HG03103 (cell line): ENCODE data around the gene JOSD2.

Experiments used
- ATAC-seq: cut with Tn5 transposase; IDR thresholded peaks from one replicate; pipeline ENCODE4 v1.9.1; 2021; ENCODE audit warnings: low read depth; ENCODE audit not compliant: unreplicated experiment

JOSD2 gene

GRCh38 chr19:50514346-50515167, 3.6 kb upstream of the JOSD2 start:
- no peak for ATAC-seq

DNA sequence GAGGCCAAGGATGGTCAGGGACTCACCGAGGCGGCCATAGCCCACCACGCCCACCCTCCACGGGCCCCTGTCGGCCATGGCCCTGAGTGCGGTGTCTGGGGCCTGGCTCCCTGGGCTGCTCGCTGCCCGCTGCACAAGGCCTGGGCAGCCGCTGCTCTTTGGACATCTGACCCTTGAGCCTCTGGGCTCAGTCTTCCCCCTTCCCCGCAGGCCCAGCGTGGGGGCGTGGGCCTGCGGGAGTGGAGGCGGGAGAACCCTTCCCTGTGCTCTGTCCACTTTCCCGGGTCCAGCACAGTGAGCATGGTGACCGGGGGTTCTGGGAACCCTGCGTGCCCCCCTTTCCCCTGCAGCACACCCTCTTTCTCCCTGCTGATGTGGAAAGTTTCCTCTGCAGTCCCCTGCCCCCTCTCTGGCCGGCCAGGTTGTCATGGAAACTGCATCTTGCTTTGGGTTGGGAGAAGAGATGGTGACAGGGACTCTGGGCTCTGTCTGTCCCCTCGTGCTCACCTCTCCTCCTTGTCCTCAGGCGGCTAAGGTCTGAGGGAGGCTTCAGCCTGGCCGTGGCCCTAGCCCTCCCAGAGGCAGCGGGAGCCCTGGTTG, 2.9 kb upstream of the JOSD2 start, which contains the start of gene ASPDH:
Gene ASPDH (minus strand): TSS at position 168 of the 600 bp plus-strand sequence. CDS start 90 bp downstream, at position 78.
- no peak for ATAC-seq

DNA sequence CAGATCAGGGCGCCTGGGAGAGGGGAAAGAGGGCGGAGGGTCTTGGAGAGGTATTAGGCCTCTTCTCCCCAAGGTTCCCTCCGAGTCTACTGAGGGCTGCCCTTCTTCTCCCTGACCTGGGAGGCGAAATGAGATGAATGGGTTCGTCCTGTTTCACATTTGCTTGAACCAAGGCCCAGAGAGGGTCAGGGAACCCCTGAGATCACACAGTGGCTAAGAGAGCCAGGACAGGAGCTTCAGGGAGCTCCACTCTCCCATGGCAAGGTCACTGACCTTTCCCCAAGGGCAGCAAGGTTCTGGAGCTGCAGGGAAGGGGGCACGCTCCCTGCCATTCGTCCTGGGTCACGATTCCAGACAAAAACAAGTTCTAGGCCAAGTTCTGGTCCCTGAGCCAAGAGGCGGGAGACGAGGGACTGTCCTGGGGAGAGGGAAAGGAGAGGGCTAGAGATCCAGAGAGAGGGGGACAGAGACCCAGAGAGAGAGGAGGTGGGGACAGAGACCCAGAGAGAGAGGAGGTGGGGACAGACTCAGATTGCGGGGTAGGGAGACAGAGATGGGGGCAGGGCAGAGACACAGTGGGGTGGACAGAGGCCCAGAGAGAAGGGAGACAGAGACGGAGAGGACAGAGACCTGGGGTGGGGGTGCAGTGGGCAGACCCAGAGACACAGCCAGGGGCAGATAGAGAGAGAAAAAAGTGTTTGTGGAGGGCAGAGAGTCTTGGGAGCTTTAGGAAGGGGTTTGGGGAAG, 2.2 kb upstream of the JOSD2 start:
- no peak for ATAC-seq

DNA sequence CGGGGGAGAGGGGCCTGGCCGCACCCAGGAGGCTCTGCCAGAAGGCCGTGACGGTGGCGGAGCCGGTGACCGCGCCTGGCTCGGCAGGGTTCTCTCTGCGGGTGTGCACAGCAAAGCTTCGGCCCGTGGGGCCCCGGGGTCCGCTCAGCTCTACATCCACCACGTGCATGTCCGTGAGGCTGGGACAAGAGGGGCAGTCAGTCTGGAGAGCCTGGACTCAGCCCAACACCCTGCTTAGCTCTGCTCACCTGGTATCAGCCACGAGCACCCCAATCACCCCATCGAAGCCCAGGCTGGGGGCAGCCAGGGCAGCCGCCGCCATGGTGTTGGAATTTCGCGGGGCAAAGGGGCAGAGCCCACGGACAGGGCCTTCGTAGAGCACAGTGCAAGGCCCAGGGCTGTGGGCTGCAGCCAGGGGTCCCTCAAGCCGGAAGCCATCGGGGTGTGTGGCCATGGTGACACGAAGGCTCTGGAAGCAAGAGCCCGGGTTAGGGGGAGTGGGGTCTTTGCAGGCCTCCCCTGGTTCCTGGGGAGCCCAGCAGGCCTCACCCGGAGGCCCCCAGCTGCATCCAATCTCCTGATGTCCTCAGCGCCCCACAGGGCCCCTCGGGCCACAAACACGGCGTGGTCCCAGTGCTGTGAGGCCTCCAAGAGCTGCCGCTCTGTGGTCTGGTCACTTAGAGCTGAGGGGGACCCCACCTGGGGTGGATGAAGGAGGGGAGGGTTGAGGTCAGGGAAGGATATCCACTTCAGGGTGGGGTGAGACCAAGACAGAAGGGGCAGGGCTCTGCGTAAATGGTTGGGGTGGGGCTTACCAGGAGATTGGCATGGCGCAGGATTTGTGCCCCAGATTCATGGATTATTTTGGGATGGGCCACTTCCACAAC, 1.4 kb upstream of the JOSD2 start:
- no peak for ATAC-seq

DNA sequence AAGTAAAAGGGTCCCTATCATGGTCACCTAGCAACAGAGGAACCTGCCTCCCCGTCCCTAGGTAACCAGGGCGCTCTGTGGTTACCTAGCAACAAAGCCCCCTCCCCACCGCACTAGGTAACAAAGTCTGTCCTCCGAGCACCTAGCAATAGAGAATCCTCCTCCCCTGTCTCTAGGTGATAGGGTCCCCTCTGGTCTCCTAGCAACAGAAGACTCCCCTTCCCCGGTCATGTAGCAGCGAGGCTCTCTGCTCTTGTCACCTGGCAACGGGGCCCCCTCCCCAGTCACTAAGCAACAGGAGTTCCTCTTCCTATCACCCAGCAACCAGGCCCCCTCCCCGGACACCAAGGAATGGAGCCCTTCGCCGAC, 307 bp downstream of the JOSD2 start:
- no peak for ATAC-seq

GRCh38 chr19:50510121-50510670, 795 bp downstream of the JOSD2 start:
- no peak for ATAC-seq

- no peak for ATAC-seq
These were observed 1.6 kb downstream of the JOSD2 start for GRCh38 chr19:50509366-50509765.

DNA sequence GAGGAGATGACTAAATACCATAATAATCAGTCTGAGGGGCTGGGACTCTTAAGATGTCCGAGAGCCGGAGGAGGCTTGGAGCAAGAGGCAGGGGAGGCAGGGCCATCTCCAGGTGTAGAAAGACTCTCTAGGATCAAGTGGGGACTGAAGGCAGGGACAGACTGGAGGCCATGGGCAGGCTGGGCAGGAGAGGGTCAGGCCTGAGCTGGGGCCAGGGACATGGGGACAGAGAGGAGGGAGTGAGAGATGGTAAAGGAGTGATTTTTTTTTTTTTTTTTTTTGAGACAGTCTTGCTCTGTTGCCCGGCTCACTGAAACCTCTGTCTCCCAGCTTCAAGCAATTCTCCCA, 2.2 kb downstream of the JOSD2 start:
- ATAC-seq, result no peak

DNA sequence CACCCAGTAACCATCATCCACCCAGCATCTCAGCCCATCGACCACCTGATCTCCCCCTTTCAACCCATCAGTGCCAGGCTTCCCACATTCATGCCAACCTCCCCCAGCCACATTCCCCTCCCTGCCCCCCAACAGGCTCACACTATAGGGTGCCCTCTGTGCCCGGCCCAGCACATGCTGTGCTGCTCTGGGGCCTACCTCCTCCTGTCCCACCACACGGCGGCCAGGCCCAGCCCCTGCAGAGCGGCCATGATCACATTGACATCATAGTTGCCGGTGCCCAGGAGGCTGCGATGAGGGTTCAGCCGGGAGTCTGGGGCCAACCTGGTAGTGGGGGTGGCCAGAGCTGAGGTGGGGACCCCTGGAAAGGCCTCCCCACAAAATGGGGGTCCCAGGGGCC, 3.6 kb downstream of the JOSD2 start:
- no peak for ATAC-seq

GRCh38 chr19:50506700-50507099, 4.3 kb downstream of the JOSD2 start:
- ATAC-seq, result no peak

- no peak for ATAC-seq
These were observed 5.0 kb downstream of the JOSD2 start for GRCh38 chr19:50505856-50506611.

DNA sequence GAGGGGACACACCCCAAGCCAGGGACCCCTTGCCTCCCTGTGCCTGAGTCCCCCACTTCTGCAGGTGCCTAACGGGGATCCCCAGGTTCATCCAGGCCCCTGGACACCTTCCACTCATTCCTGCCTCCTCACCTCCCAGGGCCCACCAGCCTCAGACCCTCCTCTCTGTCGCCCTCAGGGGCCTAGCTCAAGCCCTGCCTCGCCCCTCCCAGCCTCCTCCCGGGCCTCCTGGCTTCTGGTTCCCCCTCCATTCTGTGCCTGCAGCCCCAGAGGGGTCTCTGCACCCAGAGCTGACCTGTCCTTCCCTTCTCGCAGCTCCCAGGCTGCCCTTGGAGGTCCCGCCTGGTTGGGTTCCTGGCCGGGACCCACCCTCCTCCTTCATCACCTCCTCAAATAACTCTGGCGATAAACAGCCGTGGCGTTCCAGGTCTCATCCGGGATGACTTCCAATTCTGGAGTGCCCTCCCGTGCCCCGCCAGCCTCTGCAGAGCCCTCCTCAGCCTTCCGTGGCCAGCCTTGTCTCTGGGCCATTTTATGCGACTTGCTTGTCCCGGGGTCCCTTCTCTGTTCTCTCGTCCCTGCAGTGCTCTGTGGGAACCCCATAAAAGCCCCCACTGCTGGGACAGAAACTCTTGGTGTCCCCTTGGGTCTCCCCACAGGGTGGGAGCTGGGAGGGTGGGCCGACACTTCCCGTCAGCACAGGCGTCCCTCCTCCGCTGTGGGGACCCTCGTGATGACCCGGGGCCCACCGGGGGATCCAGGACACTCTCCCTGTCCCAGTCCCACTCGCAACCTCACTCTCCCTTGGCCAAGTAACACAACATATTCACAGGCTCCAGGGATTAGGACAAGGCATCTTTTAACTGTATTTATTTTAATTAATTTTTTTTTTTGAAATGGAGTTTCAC, 9.2 kb downstream of the JOSD2 start:
- no peak for ATAC-seq

DNA sequence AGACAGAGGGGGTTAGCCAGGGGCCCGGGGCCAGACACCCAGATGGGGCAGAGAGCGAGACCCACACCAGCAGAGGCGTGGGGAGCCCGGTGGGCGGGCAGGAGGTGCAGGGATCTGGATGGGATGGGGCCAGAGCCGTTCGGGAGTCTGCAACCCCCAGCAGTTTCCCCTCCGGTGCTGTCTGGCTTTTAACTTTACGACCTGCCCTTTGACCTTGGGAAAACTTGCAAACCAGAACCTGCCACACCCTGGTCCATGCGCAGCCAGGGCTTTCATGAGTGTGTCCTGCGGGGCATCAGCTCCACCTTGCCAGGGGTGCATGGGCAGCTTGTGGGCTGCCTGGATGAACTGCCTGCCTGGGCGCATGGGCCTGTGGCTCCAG, 9.8 kb downstream of the JOSD2 start:
- no peak for ATAC-seq

GRCh38 chr19:50500753-50501151, 10.2 kb downstream of the JOSD2 start:
- ATAC-seq, result no peak

DNA sequence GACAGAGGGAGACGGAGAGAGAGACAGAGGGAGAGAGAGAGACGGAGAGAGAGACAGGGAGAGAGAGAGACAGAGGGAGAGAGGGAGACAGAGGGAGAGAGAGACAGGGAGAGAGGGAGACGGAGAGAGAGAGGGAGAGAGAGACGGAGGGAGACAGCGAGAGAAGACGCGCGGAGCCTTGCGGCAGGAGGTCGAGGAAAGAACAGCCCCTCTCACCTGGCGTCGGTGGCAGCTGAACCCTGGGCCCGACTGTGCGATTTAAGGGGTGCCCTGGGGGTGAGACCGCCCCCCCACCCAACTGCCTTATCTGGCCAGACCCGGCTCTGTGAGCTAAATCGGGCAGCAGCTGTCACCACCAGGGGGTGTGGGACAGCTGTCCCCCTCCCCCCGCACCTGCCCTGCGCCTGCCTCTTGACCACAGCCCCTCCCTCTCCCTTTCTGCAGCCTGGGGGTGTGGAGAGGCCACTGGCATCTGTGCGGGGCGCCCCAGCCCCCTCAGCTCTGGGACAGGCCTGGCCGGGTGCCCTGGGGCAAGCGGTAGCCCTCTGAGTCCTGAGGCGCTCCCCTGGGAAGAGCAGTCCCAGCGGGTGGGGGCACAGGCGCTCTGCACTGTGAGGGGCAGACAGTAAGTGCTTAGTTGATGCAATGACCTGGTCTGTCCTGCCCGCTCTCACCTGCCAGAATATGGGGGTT, 10.8 kb downstream of the JOSD2 start:
- no peak for ATAC-seq

- no peak for ATAC-seq
These were observed 12.6 kb downstream of the JOSD2 start for GRCh38 chr19:50498219-50499056.

DNA sequence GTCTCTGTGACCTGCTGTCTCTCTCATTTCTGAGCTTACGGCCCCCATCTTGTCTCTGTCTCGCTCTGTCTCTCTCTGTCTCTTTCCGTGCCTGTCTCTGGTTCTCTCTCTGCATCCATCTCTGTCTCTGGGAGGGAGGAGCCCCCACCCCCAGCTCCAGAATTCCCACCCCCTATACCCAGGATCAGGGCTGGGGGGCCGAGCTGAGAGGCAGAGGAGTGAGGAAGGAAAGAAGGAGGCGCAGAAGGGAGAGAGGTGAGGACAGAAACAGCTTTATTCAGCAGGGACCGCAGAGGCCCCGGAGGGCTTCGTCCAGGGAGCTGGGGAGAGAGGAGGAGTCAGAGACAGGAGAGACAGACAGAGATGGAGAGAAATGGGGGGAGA, 14.0 kb downstream of the JOSD2 start:
- no peak for ATAC-seq
